NCI-H2196 treated with DMSO at 0.1 percent for 48 hours (cell line): Measurements from ENCODE around the gene PIWIL1.

Experiments used
- DNase-seq: peaks from one replicate; lab custom pipeline; 2025; ENCODE audit not compliant: unreplicated experiment; lab: John Stamatoyannopoulos, UW

PIWIL1 gene

DNA sequence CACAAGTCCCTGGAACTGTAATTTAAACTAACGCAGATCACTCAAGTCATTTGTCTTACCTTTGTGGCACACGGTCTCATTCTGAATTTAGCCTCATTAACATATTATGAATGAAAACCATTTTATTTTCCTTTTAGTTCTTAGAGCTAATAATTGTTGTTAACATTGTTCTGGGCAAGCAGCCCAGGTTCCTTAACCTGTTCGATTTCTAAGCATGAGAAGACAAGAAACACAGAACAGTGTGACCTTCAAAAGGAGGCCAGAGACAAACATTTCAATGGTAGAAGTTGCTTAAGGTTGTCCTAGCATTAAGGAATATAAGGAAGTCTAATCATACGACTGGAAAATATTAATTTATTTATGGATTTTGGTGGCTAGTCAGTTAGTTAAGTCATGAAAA is 35.2 kb downstream of the PIWIL1 start:
- DNase-seq = no peak

DNA sequence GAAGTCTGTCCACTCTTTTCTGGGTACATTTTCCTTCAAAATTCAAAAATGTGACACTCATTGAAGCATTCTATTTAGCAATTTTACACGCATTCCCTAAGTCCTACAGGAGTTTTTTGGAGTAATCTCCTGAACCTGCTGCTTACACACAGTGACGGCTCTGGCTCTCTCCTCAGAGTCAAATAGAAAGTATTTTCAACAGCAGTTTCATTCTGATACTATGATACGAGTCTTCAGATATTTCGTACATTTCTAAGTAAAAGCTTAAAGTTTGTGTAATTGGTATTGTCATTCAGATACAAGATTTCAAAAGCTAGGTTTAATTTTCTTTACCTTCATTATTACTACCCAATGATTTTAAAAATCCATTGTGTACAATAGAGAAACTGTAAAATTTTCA is 36.4 kb downstream of the PIWIL1 start:
- no peak for DNase-seq

DNA sequence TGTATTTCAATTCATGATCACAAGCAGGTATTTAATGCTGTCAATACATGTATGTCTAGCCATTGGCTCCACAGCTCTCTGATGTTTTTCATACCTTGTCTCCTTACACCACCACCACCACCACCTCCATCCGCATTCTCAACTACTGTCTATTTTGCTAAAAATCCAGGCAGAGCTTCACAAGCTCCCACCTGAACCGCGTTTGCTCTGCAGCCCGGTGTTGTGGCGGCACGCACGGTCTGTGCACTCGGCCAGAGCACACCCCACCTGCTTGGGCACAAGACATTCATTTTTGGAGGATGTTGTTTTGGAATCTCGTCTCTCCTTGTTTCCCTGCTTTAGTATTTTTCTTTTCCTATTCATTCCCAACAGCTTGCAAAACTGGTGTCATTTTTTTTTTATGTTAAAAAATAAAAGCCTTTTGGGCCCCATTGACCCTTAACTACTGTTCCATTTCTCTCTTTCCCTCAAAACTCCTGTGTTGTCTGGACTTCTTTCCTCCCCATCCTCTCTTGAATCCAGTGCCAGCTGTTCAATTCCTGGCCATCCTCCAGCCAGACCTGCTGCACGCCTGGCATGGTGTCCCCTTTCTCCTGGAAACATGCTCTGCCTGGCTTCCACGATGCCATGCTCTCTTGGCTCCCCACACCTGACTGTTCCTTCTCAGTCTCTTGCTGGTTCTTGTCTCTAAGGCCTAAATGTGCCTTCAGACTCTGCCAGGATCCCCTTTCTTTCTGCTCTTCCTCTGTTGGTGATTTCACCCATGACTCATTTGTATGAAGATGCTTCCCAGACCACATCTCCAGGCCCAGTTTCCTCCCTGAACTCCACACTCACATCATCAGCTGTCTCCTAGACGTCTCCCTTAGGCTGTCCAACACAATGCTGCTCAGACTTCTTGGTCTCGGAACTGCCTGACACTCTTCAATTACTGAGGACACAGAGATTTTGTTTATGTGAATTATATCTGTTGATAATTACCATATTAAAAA is 37.9 kb downstream of the PIWIL1 start:
- no peak for DNase-seq

DNA sequence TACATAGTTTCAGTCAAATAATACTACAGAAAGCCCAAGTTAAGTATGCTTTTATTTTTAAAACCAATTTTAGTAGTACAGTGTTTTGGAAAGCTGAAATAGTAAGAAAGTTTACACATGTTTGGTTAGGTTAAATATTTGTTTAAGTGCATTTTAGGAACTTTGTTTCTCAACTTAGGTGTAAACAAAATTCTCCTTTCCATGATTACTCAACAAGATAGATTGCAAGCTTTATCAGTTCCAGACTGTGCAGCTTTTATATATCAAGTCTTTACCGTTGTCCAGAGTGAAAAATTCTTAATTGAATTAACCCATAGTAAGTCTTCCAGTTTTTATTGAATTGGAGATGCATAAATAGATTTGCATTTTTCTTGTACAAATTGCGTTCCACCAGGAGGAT is 45.1 kb downstream of the PIWIL1 start:
- DNase-seq = no peak

DNA sequence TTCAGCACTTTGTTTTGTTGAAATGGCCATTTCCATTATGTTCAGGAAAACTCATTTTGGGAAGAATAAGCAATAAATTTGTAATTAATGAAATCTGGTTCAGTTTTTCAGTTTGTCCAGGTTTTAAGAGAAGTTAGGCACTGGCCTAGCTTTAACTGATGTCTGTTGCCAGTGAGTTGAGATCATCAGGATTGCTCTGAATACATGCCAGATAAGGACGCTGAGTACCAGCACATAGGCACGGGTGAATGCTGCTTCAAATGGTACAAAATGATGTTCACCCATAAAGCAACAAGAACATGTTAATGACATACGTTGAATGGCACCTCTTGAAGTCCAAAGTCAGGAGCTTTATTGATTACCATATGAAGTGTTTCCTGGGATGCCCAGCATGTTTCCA is 46.5 kb downstream of the PIWIL1 start:
- no peak for DNase-seq

DNA sequence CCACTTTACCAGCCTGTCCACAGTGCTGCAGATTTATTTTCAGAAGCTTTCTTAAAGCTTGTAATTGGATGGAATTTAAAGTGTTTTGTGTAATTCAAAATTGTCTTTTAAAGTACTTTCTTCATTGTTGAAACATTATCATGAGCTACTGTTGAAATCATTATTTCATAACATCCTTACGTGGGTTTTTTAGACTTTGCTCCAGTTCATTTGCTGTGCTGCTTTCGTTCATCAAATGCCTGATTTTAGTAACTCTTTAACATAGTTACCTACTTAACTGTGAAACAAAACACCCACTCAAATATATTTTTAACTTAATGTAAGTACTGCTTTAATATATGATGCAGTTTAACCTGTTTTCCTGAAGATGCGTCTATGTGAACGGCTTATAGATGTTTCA is 47.5 kb downstream of the PIWIL1 start:
- DNase-seq = no peak

DNA sequence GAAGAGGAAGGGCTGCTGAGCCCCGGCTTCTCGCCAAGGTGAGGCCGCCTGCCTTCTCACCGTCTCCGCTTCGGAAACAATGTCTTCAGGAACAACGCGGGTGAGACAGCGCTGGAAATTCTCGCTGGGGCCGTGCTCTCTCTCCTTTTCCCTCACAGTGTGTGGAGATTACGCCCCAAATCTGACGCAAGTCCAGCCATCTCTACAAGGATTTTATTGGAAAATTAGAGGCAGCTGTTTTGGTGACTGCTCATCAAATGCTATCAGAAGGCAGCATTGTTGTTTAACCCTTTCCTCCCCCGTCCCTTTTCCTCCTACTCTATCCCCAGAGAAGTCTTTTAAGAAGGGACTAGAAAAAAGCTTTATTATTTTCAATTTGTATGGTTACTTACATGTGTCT is 53.5 kb downstream of the PIWIL1 start:
- no peak for DNase-seq

DNA sequence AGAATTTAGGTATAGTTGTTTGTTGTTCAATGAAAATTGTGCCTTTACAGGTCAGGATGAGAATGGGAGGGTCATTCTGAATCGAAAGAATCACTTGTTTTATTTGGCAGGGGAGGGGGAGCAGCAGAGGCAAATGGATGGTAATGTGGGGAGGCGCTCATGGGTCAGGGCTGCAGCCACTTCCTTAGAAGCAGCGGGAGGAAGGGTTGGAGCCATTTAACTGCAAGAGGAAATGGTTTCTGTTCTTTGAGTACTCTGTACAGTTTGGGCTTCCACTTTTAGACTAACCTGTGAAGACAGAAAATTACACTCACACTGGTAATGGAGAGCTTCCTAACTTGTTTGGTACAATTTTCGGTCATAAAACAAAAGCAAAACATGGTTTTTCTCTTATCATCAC is 57.2 kb downstream of the PIWIL1 start:
- no peak for DNase-seq

DNA sequence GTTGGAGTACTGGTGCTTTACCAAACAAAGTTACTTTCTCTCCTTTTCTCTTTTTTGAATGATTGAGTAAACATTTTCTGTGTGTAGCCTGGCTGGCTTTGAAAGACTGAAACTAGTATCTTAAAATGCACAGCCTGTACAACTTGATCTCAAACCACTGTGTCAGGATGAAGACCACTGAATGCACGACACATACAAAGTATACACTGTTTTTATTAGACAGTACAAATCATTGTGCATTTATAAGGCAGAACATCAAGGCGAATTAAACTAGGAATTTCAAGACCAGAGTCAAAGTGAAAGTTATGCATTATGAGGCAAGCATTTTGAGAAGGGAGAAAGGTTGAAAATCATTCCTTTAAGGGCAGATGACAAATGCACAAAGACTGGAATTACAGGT is 59.0 kb downstream of the PIWIL1 start:
- no peak for DNase-seq

DNA sequence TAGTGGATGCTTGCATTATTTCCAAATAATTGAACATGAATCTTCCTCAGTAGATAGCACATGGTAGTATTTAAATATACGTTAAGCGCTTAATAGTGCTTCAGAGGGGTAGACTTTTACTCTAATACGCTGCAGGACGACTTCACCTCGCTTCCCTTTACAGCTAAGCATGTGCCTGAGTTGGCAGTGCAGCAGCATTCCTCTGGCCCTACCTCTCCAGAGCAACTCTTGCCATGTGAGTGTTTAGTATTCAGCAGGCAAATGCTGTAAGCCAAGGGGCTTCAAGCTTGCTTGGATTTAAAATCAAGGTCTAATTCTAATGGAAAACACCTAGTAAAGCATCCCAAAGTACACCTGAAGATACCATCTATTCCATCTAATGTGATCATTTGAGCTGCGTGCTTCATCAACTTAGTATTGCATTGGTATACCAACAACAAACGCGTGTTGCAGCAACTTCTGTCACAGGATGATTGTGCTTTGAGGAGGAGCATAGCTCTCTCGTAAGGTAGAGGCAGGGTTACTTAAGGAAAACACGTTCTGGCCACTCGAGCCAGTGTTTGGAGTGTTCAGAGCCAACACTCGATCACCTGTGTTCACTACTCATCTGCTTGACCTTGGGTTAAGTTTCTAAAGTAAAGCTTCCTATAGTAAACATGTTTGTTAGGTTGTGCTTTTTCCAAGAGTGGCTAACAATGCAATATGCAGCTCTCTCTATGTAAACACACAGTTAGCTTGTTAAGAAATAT is 60.6 kb downstream of the PIWIL1 start:
- DNase-seq = no peak

DNA sequence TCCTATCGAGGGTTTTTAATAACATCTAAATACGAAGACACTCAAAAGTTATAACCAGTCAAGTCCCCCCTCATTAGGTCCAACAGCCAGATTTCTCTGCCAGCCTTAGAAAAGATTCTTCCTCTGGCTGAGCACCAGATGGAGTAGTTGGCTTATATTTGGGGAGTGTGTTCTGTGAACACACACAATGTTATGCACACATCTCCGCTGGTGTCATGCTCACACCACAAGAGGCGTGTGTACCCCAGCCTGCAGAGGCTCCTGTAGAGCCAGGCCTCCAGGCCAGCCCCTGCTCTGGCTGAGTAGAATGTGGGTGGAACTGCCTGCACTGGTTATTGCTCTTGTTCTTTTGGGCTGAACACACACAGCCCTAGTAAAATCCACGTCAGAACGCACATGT is 64.0 kb downstream of the PIWIL1 start:
- peak; percentile 3 for DNase-seq

DNA sequence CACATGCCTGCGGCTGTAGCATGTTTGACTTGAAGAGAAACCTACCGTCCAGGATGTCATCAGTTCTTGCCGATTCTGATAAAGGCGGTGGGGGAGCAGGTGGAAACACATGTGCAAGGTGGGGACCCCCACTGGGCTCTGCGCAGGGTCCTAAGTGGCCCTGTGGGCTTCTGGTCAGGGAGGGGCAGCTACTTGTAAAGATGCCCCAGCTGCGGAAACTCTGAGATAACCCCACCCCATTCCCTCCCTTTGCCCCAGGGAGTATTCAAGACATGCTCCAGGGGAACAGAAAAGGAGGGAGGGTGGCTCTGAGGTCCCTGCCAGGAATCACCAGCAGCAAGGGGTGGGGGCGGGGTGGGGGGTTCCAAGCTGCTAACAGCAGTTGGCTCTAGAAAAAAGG is 67.6 kb downstream of the PIWIL1 start:
- DNase-seq = no peak

DNA sequence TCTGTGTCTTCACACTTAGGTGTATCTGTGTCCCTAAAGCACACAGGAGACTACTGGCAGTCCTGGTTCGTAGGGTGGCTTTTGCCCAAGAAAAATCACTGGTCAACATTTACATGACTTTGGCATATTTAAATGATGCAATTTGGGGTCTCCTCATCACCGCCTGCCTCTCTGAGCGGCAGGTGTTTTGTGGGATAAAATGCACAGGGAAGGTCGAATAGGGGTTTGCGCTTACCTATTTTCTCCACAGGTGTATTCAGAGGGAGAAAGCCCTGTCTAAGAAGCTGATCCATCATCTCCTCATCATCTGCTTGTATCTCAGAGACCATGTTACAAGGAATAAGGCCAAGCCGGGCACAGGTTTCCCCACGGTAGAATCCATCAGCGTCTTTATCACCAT is 74.7 kb downstream of the PIWIL1 start:
- DNase-seq = no peak

DNA sequence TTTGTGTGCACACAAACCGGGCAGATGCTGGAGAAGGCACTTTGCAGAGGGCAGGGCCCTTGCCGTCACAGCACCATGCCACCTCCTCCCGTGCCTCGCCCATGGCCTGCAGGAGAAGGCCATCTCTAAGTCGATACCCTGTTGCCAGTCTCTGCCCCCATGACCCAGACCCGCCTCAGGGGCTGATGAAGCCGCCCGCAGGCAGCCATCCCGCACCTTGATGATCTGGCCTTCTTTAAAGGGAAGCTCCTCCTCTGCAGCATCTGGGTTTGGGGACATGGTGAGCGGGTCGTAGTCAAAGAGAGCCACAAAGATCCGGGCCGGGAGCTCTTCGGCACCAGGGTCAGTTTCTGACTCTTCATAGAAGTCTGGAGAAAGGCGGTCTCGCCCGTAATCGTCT is 76.2 kb downstream of the PIWIL1 start:
- no peak for DNase-seq

DNA sequence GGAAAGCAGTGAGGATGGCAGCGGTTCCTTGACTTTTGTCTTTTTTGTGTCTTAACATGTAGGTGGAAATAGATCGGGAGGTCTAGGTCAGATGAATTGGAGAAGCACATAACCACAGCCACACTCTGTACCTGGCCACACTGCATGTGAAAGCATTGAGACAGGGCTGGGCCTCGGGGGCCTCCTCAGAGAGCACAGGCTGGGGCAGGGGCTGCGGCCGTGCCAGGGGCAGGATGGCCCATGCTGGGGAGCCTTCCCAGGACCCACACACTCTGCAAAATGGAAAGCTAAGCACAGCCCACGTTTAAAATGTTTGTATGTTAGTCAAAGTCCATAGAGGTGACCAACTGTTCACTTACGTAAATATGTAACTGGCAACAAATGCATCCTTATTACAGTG is 76.7 kb downstream of the PIWIL1 start:
- no peak for DNase-seq

DNA sequence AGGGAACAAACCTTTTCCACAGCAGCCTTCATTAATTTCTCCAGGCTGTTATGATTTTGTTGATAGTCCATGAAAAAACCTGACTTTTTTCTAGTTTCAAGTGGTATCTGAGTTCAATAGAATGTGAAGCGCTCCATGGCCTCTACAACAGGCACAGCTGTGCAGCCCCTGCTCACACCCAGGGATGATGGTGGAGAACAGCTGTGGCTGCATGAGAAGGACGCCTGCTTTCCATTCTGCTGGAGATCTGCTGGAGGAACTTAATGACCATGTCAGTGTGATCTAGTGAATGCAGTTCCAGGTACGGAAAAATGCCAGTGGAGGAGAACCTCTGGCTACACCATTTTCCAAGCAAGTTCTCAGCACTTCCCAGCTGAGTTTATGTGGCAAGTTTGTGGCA is 80.6 kb downstream of the PIWIL1 start:
- DNase-seq = no peak

DNA sequence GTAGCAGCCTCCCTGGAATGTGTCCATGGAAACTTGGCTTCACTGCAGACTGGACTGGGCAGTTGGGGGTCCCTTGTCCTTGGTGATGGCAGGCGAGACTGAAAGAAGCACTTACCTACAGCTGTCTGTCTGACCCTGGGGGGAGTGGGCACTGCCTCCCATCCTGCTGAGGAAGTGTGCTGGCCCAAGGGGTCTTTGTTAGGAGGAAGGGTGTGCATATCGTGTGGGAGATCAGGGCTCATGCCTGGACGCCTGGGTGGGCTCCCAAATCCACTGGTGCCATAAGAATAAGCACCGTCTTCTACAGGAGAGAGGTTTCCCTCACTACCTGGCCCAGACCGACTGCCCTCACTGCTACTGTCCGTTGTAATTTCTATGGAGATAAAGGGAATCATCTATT is 81.4 kb downstream of the PIWIL1 start:
- DNase-seq = no peak

DNA sequence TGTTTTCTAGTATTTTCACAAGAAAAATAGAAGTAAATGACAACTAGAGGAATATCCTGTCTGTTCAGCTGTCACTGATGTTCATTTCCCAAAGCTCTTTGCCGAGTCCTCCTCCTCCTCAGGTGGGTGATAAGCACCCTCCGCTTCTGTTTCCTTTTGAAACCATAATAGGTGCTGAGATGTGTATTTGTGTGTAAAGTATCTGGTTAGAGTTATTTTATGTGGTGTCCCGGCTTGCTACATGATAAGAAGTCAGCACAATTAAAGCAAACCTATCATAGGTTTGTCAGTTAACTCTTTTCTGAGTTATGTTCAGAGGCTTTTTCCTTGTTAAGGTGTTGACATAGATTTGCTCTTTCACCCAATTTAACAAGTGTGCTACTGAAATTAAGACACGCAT is 82.4 kb downstream of the PIWIL1 start:
- DNase-seq = no peak

DNA sequence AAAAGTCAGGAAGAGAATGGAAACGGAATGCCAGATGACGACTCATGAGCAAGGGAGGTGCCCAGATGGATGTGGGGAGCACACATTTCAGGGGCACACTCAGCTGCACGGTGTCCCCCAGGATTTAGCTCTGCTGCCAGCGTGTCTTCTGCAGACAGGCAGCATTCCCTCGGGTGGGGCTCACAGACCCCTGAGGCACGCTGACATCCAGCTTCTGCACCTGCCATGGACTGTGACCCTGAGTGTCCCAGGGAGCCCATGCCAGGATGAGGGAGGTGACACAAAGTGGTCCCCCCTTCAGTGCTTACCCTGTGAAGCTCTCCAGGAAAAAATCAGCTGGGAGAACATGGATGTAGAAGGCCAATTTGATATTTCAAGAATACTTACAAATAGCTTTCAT is 84.2 kb downstream of the PIWIL1 start:
- no peak for DNase-seq
